ENCODE data around the gene UGGT2. TPM values are rescaled to one million over a fixed set of nuclear protein-coding genes. Genes with fewer than 3 reads are reported as not detected.
"Not testable (repeated sequence)": the region's sequence is repeated elsewhere in the genome, so short reads cannot be mapped to it uniquely, and the experiment has no call there.

The UGGT2 gene
- total RNA-seq, 1 donor from 2014 or later, result 39.6 TPM

GRCh38 chr13:96002322-96003131, 50.7 kb downstream of the UGGT2 start:
- no peak for TF ChIP-seq CTCF (IDR thresholded peaks at IDR 0.05; ENCODE audit: insufficient read depth, low read length, poor library complexity, severe bottlenecking)
- no peak for DNase-seq (ENCODE audit: low read depth)
- no peaks in the 10 kb centered on the region for H3K36me3 ChIP-seq (ENCODE audit: control insufficient read depth, insufficient read depth, low read length)
- no peak overlapping the region for H3K4me3 ChIP-seq (ENCODE audit: low read depth, low read length)
- H3K27me3 ChIP-seq (ENCODE audit: control insufficient read depth, insufficient read depth, low read length), result no peaks in the 10 kb centered on the region

- H3K4me3 ChIP-seq (ENCODE audit: low read depth, low read length), result no peak overlapping the region
- TF ChIP-seq CTCF (IDR thresholded peaks at IDR 0.05; ENCODE audit: insufficient read depth, low read length, poor library complexity, severe bottlenecking), result no peak
- H3K36me3 ChIP-seq (ENCODE audit: control insufficient read depth, insufficient read depth, low read length), result no peaks in the 10 kb centered on the region
- DNase-seq (ENCODE audit: low read depth), result no peak
- no peaks in the 10 kb centered on the region for H3K27me3 ChIP-seq (ENCODE audit: control insufficient read depth, insufficient read depth, low read length)
Measured at GRCh38 chr13:96000069-96000468, 53.1 kb downstream of the UGGT2 start.

GRCh38 chr13:95987841-95988240, 65.4 kb downstream of the UGGT2 start:
- H3K36me3 ChIP-seq (ENCODE audit: control insufficient read depth, insufficient read depth, low read length), result no peaks in the 10 kb centered on the region
- H3K4me3 ChIP-seq (ENCODE audit: low read depth, low read length), result no peak overlapping the region
- H3K27me3 ChIP-seq (ENCODE audit: control insufficient read depth, insufficient read depth, low read length), result no peaks in the 10 kb centered on the region
- DNase-seq (ENCODE audit: low read depth), result no peak
- no peak for TF ChIP-seq CTCF (IDR thresholded peaks at IDR 0.05; ENCODE audit: insufficient read depth, low read length, poor library complexity, severe bottlenecking)

- DNase-seq (ENCODE audit: low read depth), result no peak
- no peaks in the 10 kb centered on the region for H3K27me3 ChIP-seq (ENCODE audit: control insufficient read depth, insufficient read depth, low read length)
- TF ChIP-seq CTCF (IDR thresholded peaks at IDR 0.05; ENCODE audit: insufficient read depth, low read length, poor library complexity, severe bottlenecking), result no peak
- no peaks in the 10 kb centered on the region for H3K36me3 ChIP-seq (ENCODE audit: control insufficient read depth, insufficient read depth, low read length)
- H3K4me3 ChIP-seq (ENCODE audit: low read depth, low read length), result no peak overlapping the region
Measured at GRCh38 chr13:95982144-95982543, 71.1 kb downstream of the UGGT2 start.

GRCh38 chr13:95972651-95973050, 80.5 kb downstream of the UGGT2 start:
- H3K36me3 ChIP-seq (ENCODE audit: control insufficient read depth, insufficient read depth, low read length); H3K27me3 ChIP-seq (ENCODE audit: control insufficient read depth, insufficient read depth, low read length); DNase-seq (ENCODE audit: low read depth); H3K4me3 ChIP-seq (ENCODE audit: low read depth, low read length): not testable (repeated sequence)

GRCh38 chr13:95970878-95971277, 82.3 kb downstream of the UGGT2 start:
- Histone ChIP-seq H3K27me3 (ENCODE audit: control insufficient read depth, insufficient read depth, low read length) (no peaks in the 10 kb centered on the region), H3K36me3 (ENCODE audit: control insufficient read depth, insufficient read depth, low read length) (no peaks in the 10 kb centered on the region), H3K4me3 (ENCODE audit: low read depth, low read length) (no peak overlapping the region)
- TF ChIP-seq CTCF (IDR thresholded peaks at IDR 0.05; ENCODE audit: insufficient read depth, low read length, poor library complexity, severe bottlenecking), result no peak
- DNase-seq (ENCODE audit: low read depth), result no peak
